ENCODE results near the gene KRTAP16-1.

KRTAP16-1 gene

GRCh38 chr17:41328207-41328606, 19.1 kb upstream of the KRTAP16-1 start:
- no peak for DNase-seq

GRCh38 chr17:41327411-41328120, 18.5 kb upstream of the KRTAP16-1 start:
- no peak for DNase-seq

- DNase-seq: no peak
These were observed 17.4 kb upstream of the KRTAP16-1 start for GRCh38 chr17:41326173-41327145.

GRCh38 chr17:41325611-41326010, 16.5 kb upstream of the KRTAP16-1 start:
- no peak for DNase-seq

GRCh38 chr17:41325126-41325525, 16.0 kb upstream of the KRTAP16-1 start:
- DNase-seq: no peak

GRCh38 chr17:41324180-41325075, 15.3 kb upstream of the KRTAP16-1 start:
- DNase-seq: no peak

GRCh38 chr17:41322903-41323895, 14.1 kb upstream of the KRTAP16-1 start:
- no peak for DNase-seq

- DNase-seq: no peak
These were observed 13.2 kb upstream of the KRTAP16-1 start for GRCh38 chr17:41322094-41322902.

GRCh38 chr17:41318231-41318630, 9.1 kb upstream of the KRTAP16-1 start:
- no peak for DNase-seq

GRCh38 chr17:41315814-41316445, 6.8 kb upstream of the KRTAP16-1 start:
- DNase-seq: no peak

GRCh38 chr17:41315204-41315794, 6.2 kb upstream of the KRTAP16-1 start, which contains the start of gene KRTAP17-1:
Gene KRTAP17-1 (minus strand): TSS chr17:41315710. CDS start chr17:41315650, 60 bp downstream.
- no peak for DNase-seq

- no peak for DNase-seq
These were observed 2.0 kb upstream of the KRTAP16-1 start for GRCh38 chr17:41311111-41311510.

GRCh38 chr17:41308251-41308917, 725 bp downstream of the KRTAP16-1 start:
- peak; percentile 66 for DNase-seq

- DNase-seq: no peak
These were observed 1.5 kb downstream of the KRTAP16-1 start for GRCh38 chr17:41307647-41308046.

- no peak for DNase-seq
These were observed 5.0 kb downstream of the KRTAP16-1 start for GRCh38 chr17:41304091-41304490.

GRCh38 chr17:41302981-41303380, 6.1 kb downstream of the KRTAP16-1 start:
- DNase-seq: no peak

- DNase-seq: no peak
These were observed 6.9 kb downstream of the KRTAP16-1 start, which contains the start of gene KRTAP29-1 for GRCh38 chr17:41301916-41302901. Gene KRTAP29-1 (minus strand): TSS chr17:41302851. CDS start chr17:41302851, 0 bp downstream.
